Stimulated activated CD4-positive, alpha-beta T cell treated with anti-CD3 and anti-CD28 coated beads, Interleukin-12 subunit alpha, Interleukin-12 subunit beta, amount 100 ng/mL, for 4 hours (primary cell): ENCODE measurements around the gene DAZL.

Source experiments
- DNase-seq: peaks from one replicate; pipeline ENCODE4 v3.0.0-alpha.2; 2020

DAZL gene

DNA sequence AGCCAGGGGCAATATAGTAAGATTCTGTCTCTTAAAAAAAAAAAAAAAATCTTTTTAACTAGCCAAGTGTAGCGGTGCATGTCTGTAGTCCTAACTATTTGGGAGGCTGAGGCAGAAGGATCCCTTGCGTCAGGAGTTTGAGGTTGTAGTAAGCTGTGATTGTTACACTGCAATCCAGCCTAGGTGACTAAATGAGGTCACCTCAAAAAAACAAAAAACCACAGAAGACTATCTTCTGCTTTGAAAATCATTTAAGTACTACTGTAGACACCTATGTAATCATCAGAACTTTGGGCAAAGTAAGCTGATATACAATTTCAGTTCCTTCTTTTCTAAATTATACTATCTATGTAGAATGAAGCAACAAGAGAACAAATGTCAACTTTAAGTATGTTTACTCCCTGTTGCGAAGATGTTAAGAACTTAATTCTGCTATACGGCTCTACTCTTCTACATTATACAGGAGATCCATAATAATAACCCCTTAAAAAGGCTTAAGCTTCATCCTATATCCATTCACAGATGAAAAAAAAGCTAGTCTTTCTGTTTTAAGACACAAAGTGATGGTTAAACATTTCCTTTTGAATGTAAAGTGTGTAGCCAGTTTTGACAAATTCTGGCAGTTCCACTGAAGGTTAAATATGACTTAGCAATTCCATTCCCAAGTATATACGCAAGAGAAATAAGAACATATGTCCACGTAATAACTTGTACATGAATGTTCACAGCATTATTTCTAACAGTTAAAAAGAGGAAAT, 15.2 kb downstream of the DAZL start:
- DNase-seq: no peak

DNA sequence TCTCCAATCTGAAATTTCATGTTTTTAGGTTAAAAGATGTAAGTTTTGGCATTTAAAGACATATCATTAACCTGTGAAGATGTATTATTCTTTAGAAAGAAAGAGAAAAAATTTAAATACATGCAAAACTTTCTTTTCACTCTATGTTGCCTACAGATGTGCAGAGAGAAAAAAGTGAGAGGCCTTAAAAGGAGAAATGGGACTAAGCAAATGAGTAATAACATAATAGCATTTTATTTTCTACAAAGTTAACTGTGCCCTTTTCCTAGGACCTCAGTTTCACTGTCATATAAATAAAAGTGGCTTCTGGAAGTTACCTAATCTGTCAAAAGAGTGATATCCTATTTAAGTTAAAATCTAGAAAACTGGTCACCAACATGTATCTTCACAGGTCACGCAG, 16.1 kb downstream of the DAZL start:
- DNase-seq: no peak

DNA sequence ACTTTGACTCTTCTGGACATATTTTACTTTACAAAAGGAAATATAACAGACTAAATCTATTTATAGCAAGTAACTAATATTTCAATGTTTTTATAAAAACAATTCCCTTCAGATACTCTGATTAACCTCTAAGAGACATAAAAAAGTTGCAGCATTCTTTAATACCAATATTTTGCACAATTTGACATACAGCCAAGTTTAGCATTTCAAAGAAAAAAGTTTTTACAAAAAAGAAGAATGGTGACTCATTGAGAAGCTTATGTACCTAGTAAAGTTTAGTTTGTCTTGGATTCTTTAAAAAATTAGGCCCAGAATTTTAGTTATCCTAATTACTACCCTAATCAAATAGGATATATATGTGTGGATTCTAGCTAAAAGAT, 17.6 kb downstream of the DAZL start:
- DNase-seq: no peak

DNA sequence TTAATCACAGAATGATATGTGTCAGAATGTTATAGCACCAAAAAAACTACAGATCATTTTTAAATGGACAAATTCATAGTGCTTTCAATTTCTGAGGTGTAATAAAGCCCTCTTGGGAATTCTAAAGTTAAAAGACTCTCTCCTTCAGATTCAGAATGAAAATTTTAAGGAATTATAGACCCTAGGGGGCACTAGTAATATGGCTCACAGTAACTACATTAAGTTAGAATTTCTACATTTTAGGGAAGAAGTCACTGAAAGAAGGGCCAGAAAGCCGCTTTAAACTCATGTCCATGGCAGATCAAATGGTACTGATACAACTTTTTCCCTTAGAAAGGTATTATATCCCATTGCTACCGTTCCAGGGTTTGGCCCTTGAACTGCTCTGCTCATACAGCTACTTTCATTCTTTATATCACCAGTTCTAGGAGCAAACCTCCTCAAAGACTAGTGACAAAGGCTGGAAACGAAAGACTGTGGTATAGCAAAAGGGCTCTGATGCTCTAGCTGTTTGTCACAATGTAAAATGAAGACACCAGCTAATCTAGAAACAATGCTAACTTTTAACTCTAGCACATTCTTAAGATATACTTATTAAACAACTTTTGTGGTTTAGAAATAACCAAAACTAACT, 18.1 kb downstream of the DAZL start:
- DNase-seq: no peak

DNA sequence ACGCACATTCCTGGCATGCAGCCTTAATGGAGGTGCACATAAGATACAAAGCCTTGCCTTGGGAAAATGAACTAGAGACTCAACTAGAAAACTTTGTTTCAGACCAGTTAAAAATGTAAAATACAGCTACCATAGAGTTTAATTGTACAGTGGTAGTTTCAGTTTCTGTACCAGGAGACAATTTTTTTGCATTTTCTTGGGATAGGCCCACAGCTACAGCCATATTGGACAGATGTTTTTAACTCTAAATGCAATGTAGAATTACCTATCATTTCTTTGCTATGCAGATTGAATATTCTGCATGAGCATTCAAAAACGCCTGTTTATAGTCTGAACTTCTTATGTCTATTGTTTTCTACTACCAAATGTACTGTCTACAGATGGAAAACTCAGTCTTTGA, 20.3 kb downstream of the DAZL start:
- DNase-seq: no peak

DNA sequence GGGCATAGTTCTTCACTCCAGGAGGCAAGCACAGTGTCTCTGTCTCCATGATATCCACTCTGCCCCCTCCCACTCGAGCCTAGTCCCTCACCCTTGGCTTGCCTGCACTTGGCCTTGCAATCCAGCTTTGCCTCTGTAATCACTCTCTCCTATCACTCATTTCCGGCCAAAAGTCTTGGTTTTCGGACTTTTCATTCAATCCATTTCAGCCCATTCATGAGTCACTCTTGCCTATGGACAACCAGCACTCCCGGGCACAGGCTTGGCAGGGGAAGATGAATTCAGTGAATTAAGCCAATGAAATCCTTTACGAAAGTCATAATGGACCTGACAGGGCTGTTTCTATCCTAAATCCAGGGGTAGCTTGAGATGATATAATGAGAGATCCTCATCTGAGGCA, 21.7 kb downstream of the DAZL start:
- no peak for DNase-seq

DNA sequence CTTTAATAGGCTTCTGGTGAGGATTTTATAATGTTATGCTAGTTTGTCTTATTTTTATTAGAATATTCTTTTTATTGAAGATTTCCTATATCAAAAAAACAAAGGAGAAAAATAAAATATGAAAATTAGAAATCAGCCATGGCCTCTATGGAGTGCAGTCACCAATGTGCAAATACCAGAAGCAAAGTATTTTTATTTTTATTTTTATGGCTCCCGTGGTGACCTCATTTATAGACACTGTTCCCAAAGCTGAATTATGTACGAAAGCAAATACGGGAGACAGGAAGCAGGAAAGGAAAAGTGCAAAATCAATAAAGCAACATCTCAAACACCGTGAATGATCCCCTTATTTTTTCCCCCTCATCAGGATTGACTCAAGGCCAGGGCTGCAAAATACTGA, 35.1 kb downstream of the DAZL start:
- DNase-seq: no peak

DNA sequence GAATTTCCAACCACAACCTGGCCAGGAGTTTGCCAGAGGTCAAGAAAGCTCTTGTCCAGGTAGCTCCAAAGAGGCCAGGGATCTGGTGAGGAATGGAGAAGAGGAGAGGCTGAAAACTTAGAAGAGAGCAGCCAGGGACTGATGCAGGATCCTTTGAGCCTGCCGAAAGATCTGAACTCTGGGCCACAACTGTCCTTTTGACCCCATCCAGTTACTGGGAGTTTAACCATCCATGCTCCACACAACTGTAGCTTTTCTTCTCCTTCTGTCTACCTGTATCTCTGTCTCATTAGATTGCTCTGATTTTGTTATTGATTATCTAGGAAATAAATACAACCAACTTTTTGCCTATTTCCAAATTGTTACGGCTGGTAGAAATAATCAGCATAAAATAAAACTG, 36.7 kb downstream of the DAZL start:
- no peak for DNase-seq

DNA sequence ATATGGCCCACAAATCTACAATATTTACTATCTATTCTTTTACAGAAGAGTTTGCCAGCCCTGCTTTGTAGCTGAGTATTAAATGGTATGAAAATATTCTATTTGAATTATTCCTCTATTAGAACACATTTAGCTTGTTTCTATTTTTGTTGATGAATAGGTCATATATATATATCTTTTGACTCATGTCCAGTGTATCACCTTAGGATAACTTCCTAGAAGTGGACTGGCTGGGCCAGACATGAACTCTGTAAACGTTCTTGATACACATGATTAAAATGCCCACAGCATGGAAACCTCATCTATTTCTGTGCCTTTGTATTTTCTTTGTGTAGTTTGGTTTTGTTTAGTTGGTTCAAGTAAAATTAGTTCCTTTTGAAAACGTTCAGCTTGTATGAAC, 37.1 kb downstream of the DAZL start:
- DNase-seq: no peak

DNA sequence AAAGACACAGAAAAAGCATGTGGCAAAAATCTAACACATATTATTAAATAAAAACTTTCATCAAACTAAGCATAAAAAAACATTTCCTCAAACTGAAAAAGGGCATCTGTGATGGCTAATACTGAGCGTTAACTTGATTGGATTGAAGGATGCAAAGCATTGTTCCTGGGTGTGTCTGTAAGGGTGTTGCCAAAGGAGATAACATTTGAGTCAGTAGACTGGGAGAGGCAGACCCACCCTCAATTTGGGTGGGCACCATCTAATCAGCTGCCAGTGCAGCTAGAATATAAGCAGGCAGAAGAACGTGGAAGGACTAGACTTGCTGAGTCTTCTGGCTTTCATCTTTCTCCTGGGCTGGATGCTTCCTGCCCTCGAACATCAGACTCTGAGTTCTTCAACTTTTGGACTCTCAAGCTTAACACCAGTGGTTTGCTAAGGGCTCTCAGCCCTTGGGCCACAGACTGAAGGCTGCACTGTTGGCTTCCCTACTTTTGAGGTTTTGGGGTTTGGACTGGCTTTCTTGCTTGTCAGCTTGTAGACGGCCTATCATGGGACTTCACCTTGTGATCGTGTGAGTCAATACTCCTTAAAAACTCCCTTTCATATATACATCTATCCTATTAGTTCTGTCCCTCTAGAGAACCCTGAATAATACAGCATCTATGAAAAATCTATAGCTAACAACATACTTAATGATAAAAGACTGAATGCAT, 45.4 kb downstream of the DAZL start:
- no peak for DNase-seq

DNA sequence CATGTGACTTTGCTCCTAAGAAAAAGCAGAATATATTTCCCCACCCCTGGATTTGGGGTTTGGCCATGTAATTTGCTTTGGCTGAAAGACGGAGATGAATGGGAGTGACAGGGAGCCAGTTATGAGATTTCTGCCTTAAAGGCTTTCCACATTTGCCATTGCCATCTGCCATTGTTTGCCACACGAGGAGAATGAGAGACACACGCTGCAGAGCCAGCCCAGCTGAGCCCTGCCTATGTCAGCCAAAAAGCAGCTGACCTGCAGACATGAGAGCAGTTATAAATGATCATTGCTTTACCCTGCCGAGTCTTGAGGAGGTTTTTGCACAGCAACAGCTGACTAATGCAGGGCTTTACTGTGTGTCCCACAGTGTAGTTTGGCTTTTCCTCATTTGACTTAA, 51.1 kb downstream of the DAZL start:
- no peak for DNase-seq

DNA sequence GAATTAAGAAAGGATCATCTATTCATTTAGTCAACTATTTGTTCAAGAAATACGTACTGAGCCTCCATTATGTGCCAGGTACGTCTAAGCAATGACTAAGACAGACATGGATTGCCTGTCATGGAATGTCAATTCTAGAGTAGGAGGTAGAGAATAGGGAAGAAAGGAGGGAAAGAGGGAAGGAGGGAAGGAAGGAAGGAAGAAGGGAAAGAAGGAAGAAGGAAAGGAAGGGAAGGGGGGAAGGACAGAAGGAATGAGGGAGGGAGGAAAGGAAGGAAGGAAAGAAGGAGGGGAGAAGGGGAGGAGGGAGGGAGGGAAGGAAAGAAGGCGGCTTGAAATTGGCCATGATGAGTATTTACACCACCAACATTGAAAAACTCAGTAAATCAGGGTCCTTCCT, 52.5 kb downstream of the DAZL start:
- DNase-seq: no peak

DNA sequence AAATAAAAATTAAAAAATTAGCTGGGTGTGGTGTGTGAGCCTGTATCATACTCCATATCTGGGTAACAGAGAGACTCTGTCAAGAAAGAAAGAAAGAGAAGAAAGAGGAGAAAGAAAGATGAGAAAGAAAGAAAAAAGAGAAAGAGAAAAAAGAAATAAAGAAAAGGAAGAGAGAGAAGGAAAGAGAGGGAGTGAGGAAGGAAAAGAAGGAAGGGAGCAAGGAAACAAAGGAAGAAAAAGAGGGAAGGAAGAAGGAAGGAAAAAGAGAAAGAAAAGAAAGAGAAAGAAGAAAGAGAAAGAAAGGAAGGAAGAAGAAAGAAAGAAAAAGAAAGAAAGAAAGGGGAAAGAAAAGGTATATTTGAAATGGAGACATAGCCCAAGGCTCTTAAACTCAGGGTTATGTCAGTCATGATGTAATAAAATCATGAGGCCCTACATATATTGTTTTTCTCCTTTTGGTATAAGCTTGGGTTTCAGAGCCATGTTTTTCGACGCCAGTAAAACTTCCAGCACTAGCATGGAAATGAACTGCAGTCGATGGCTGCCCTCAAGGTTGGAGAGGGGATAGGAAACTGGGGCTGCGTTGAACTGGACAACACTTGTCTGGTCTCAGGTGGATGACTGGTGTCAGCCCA, 53.8 kb downstream of the DAZL start:
- no peak for DNase-seq

DNA sequence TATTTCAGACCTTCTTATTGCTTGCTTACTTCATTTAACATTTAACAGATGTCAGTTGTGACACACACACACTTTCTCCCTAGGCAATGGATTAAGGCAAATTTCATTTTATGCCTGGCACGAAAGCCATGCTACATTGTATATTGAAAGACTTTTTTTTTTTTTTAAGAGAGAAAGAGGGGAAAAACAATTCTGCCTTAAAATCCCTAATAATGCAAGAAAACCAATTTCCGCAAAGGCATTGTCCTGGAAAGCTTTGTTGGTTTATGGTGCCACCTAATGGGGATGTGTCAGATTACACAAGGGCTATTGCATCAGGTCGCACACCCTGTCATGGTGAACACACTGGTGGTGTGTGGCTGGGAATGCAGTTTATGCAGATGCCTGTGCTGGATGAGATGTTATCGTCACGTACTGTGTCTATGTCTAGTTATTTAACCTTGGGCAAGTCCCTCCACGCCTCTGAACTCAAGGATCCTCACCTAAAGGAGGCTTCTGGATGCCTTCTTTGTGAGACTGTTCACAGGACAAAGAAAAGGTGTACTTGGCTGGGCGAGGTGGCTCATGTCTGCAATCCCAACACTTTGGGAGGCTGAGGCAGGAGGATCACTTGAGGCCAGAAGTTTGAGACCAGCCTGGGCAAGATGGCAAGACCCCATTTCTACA, 54.4 kb downstream of the DAZL start:
- peak; percentile 56 for DNase-seq

DNA sequence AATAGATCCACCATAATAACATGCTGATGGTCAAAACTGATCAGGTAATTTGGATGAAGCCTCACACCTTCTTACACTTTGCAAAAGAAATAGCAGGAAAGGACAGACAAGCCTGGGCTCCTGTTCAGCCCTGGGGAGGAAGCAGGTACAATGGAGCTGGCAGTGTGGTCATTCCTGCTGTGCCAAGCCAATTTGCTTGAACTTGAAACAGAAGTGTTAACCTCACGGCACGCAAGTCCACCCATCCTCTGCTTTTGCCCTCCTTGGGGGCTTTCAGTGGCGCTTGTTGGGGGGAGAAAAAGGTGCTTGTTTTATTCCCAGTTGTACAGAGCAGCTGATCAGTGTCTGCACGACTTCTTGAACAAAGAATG, 54.9 kb downstream of the DAZL start:
- no peak for DNase-seq

DNA sequence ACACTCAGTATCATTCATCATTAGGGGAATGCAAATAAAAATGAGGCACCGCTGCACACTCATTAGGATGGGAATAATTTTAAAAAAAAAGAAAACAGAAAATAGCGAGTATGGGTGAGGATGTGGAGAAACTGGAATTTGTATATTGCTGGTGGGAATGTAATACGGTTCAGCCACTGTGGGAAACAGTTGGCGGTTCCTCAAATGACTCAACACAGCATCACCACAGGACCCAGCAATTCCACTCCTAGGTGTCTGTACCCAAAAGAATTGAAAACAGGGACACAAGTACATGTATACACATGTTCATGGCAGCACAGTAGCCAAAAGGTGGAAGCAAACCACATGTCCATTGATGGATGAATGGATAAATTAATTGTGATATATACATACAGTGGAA, 56.5 kb downstream of the DAZL start:
- DNase-seq: no peak

DNA sequence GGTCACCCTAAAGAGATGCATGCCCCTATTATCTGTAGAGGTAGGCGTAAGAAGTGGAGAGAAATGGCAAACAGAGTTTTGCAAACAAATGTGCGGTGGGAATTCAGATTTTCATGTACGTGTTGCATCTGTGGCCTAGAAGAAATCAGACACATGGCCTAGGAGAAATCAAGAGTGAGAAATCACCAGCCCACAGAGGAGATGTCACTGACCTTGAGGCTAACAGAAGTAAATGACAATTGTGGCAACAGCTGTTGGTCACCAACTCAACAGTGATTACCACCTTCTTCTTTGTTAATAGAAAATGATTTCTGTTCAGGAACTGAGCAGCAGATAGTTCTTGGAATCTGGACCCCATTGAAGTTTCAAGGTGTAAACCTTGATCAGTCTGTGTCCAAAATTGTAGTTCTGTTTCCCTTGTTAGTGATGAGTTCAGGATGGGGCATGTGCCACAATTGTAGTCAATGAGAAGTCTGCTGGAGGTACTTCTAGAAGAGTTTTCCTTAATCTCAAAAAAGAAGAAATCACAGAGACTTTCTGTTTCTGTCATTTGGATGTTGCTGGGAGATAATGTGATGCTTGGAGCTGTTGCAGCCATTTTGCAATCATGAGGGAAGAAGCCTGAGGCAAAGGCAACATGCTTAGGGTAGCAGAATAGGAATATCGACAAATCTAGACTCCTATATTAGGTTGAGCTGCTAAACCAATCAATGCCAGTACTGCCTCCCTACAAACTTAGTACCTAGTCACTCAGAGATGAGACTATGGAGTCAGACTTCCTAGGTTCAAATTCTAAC, 57.5 kb downstream of the DAZL start:
- DNase-seq: no peak

DNA sequence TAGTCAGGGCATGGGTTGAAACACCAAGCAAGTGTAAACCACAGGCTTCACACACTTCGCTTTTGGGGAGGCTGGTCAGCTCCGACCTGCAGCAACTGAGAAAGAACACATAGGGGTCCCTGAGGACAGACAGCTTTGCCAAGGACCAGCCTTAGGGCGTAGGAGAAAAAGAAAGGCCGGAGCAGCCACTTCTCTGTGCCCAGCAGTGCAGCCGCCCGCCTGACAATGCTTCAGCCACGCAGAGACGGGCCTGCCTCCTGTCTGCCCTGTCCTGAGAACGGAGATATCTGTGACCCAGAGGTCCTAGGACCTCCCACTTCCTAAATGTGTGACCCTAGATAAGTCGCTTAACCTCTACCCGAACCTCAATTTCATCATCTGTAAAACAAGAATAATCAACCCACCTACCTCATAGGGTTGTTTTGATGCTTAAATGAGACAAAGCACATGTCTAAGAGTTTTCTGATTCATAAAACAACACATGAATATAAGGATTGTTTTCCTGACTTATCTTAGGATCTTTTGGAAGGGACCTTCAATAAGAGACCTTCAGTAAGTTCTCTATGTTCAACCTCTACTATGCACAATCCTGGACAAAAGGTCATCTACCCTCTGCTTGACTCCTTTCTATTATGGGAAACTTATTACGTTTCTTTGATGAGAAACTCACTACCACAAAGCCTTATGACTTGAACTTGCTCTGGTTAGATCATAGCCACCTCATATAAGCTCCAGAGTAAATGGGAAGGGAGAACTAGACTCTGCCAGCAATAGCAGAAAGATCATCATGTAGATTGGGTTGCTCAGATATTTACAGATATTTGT, 58.8 kb downstream of the DAZL start:
- no peak for DNase-seq

DNA sequence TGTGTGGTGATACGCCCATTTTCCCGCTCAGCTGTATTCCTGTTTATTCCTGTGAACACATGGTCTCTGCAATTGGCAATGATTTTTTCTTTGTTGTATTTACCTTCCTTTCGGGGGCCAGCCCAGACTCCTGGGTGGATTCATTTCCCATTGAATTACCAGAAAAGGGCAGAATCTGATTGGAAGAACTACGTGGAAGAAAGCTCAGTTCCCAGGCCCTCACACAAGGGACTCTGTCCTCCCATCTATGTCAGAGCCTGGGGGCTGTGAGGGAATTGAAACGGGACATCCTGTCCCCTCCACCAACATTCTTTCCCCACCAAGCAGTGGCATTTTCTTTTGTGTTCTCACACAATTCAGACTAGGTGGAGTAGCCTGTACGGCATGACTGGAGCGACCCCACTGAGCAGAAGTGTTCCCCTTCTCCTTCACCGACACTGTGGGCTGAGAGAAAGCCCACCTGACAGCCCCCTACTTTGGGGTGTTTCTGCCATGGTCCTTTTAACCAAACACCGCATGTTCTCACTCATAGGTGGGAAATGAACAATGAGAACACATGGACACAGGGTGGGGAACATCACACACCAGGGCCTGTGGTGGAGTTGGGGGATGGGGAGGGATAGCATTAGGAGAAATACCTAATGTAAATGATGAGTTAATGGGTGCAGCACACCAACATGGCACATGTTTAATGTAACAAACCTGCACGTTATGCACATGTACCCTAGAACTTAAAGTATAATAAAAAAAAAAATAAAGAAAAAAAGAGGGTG, 59.6 kb downstream of the DAZL start:
- no peak for DNase-seq

DNA sequence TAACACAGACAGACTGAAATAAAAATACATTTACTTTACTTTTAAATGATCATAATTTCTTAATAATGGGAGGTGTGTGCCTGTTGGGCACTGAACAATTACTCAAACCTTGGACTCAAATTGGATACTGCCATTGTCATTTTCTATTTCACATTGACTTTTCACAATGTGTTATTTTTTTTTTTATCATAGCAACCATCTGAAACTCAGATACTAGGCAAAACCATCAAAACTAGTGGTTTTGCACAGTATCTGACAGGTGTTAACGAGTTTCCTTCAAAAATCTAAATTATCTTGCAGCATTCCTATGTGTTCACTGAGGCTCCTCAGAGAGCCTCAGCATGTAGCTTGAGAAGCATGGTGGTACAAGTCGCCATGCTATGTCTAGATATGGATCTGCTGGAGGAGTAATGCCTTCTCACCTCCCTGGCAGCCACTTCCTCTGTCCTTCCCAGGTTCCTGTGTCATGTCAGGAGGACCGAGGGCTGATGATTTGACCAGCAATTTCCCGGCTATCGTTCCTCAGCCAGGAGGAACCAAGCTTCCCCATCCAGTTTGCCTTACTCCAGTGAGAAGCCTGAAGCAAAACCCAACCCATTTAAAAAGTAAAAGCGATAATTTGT, 61.9 kb downstream of the DAZL start:
- DNase-seq: no peak
